ENCODE data around the gene RTL9.

DNA sequence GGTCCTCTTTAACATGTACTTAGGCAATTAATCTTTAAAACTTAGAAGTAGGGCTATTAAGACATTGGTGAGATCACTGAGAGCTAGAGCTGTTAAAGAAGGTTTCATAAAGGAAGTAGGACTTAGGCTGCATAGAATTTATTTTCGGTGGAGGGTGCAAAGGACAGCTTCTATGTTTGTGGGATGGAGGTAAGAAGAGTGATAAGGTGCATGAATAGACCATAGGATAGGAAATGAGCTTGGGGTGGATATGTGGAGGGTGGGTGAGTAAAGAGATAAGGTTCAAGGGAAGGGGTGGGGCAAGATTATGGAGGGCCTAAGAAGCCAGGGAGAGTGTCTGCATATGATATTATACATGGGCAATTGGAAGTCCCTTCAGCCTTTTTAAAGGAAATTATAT, 15.9 kb downstream of the RTL9 start:
- no peak for TF ChIP-seq POLR2A (IDR thresholded peaks at IDR 0.05)
- TF ChIP-seq, protein P1, sequence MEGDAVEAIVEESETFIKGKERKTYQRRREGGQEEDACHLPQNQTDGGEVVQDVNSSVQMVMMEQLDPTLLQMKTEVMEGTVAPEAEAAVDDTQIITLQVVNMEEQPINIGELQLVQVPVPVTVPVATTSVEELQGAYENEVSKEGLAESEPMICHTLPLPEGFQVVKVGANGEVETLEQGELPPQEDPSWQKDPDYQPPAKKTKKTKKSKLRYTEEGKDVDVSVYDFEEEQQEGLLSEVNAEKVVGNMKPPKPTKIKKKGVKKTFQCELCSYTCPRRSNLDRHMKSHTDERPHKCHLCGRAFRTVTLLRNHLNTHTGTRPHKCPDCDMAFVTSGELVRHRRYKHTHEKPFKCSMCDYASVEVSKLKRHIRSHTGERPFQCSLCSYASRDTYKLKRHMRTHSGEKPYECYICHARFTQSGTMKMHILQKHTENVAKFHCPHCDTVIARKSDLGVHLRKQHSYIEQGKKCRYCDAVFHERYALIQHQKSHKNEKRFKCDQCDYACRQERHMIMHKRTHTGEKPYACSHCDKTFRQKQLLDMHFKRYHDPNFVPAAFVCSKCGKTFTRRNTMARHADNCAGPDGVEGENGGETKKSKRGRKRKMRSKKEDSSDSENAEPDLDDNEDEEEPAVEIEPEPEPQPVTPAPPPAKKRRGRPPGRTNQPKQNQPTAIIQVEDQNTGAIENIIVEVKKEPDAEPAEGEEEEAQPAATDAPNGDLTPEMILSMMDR (IDR thresholded peaks at IDR 0.05), result no peak
